Measurements from ENCODE around the gene PPFIBP2. TPM values are rescaled to one million over a fixed set of nuclear protein-coding genes. Genes with fewer than 3 reads are reported as not detected.

Gene PPFIBP2
- total RNA-seq, 1 donor from 2014 or later, result 415 TPM

DNA sequence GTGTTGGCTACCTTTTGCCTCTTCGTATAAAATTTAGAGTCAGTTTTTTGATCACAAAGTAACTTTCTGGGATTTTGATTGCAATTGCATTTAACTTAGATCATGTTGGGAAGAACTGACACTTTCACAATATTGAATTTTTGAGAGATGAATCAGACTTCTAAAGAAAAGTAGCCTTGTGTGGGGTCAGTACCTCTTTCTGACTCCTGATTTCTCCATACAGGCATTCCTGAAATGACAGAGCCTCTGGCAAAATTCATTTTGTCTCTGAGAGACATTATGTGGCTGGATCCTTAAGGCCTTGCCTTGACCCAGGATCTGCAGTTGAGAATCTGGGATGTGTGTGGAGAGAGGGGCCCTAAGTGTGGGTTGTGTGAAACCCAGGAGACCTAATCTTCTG lies 37.8 kb downstream of the PPFIBP2 start:
- no peak for DNase-seq (ENCODE audit: low spot score)

DNA sequence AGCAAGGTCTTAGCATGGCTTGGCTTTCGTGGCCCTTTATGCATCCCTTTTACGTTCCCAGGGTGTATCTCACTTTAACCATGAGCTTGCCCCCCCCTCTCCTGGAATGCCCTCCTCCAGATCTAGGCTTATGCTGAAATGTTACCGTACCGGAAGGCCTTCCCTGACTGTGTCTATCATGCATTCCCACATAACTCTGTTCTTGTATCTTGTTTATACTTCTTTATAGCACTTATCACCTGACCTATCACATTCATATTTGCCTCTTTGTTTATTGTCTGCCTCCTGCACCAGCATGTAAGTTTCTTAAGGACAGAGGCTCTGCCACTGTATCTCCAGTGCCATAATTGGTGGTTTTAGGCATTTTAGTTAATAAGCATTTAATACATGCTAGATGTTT lies 38.9 kb downstream of the PPFIBP2 start:
- no peak for DNase-seq (ENCODE audit: low spot score)

- no peak for DNase-seq (ENCODE audit: low spot score)
Measured at GRCh38 chr11:7555052-7555699, 41.4 kb downstream of the PPFIBP2 start.

DNA sequence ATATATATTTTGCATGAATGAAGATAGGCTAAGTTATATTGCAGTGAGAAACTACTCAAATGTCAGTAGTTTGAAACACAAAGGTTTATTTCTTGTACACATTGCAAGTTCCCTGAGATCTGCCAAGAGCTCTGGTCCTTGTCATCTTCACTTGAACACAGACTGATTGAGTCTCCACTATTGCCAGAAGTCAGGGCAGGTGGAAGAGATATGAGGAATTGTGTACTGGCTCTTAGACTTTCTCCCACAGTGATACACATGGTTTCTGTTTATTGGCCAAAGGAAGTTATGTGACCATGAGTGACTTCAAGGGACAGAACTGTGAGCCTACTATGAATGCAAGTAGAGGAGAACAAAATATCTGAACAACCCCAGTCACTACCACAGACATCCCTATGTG lies 44.2 kb downstream of the PPFIBP2 start:
- no peak for DNase-seq (ENCODE audit: low spot score)

- no peak for DNase-seq (ENCODE audit: low spot score)
Measured at GRCh38 chr11:7559398-7560283, 45.8 kb downstream of the PPFIBP2 start.

- DNase-seq (ENCODE audit: low spot score), result no peak
Measured at GRCh38 chr11:7561562-7561961, 47.8 kb downstream of the PPFIBP2 start.

- no peak for DNase-seq (ENCODE audit: low spot score)
Measured at GRCh38 chr11:7563281-7563680, 49.5 kb downstream of the PPFIBP2 start.

DNA sequence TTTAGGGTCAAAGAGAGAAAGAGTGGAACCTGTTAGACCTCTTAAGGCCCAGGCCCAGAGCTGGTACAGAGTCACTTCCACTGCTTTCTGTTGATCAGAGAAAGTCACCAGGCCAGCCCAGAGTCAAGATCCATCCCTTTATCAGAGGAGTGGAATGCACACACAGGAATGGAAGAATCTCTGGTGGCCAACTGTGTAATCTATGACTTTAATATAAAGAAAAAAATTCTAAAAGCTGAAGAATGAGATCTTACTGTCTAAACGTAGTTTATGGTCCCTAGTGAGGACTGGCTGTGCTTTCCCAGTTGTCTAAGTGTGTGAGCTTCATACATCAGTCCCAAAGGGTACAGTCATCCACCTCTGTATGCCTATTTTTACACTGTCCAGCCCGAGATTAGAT lies 51.0 kb downstream of the PPFIBP2 start:
- DNase-seq (ENCODE audit: low spot score), result no peak

GRCh38 chr11:7567311-7567710 lies 53.5 kb downstream of the PPFIBP2 start:
- DNase-seq (ENCODE audit: low spot score), result no peak

- no peak for DNase-seq (ENCODE audit: low spot score)
Measured at GRCh38 chr11:7569044-7569443, 55.2 kb downstream of the PPFIBP2 start.

DNA sequence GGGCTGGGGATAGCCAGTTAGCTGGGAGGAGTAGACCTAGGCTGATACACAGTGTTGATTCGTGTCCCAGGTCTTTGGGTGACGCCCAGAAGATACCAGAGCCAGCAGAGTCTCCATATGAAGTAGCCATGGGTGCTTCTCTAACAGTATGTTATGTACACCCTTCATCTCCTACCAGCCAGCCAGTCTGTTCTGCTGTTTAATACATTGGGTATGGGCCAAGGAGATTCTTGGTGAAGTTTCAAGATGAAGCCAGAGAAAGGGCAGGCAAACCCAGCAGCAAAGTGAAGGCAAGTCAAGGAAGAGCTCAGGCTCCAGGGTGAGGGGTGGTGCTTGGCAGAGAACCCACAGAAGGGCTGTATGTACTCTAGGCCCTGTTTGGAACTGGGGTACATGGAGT lies 56.4 kb downstream of the PPFIBP2 start:
- no peak for DNase-seq (ENCODE audit: low spot score)

DNA sequence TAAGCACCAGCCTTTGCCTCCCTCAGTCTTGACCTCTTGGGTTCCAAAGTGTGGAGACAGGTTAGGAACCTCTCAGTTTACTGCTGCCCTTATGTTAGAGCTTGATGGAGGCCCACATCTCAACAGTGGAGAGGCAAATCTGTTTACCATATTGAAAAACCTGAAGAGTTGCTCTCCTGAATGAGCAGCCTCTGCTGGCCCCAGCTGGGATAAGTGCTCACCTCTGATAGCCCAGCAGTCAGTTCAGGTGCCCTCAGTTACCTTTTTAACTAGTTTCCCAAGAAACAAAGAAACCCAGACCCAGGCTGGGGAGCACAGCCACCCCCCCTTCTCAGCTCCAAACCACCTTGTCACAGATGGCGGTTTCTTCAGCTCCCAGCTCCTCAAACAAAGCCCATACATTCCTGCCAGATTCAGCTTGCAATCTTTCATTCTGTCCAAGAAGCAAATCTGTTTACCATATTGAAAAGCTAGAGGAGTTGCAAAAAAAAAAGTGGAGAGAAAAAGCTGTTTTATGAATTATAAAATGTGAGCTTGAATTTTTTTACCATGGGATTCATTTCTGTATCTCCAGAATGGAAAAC lies 57.2 kb downstream of the PPFIBP2 start:
- no peak for DNase-seq (ENCODE audit: low spot score)

- DNase-seq (ENCODE audit: low spot score), result peak; percentile 75
Measured at GRCh38 chr11:7571640-7572000, 57.8 kb downstream of the PPFIBP2 start.

DNA sequence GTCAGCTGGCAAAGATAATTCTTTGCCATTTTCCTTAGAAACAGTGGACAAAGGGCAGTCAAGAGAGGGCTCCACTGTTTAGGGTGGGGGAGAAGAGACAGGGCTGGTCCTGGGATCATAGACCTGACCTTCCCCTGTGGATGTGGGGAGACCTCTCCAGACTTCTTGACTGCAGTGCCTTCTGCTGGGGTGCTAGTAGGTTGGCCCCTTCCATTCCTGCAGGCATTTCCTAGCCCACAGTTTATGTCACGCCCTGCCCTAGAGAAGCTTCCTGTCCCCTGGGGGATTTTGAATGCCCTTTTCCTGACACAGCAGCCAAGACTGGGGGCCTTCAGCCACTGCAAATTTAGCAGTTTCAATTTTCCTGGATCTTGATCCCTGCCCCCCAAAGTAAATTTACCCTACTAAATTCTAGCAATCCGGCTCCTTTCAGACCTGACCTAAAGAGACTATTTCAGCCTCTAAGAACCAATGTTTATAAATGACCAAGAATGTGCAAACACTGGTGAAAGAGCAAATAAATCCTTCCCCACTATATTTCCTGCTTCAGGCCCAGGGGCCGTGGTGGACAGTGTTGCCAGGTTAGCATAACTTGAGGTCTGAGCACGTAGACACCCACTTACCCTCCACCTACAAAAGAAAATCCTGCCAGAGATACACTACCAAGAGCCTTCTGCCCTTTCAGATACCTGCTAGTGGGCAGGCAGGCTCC lies 58.4 kb downstream of the PPFIBP2 start:
- no peak for DNase-seq (ENCODE audit: low spot score)

DNA sequence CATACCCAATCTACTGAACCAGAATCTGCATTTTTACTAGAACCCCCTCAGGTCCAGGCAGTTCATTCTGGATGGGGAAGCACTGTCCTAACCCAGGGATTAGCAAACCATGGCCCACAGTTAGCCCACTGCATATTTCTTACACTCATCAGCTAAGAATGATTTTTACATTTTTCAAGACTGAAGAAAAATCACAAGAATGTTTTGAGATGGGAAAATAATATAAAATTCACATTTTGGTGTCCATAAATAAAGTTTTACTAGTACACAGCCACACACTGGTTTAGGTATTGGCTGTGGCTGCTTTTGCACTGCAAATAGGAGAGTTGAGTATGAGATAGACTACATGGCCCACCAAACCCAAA lies 59.4 kb downstream of the PPFIBP2 start:
- DNase-seq (ENCODE audit: low spot score), result no peak

- DNase-seq (ENCODE audit: low spot score), result no peak
Measured at GRCh38 chr11:7573558-7574296, 59.9 kb downstream of the PPFIBP2 start.

DNA sequence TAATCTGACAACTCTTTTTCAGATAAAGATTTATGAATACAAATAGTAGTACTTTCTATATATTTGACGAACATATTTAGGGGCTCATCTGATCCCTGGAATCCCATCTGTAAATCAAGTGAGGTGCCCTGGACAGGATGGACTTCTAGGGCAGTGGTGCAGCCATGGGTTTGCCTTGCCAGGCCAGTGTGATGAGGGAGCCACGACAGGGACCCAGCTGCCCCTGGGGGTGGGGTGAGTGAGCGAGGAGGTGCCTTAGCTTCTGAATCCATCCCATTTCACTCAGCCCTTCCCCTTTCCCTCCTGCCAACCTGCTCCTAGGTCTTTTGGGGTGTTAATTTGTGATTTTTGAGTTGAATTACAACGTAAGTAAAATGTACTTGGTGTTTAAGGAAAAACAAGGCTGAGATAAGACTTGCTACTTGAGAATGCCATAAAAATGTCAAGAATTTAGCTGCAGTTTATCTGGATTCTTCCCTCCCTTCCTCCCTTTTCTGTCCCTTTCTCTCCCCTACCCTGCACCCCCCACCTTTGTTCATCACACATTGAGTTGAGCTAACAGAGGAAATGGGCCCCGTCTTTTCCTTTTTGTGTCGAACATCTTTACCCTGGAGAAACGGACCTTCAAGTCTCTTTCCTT lies 60.8 kb downstream of the PPFIBP2 start:
- DNase-seq (ENCODE audit: low spot score), result no peak

DNA sequence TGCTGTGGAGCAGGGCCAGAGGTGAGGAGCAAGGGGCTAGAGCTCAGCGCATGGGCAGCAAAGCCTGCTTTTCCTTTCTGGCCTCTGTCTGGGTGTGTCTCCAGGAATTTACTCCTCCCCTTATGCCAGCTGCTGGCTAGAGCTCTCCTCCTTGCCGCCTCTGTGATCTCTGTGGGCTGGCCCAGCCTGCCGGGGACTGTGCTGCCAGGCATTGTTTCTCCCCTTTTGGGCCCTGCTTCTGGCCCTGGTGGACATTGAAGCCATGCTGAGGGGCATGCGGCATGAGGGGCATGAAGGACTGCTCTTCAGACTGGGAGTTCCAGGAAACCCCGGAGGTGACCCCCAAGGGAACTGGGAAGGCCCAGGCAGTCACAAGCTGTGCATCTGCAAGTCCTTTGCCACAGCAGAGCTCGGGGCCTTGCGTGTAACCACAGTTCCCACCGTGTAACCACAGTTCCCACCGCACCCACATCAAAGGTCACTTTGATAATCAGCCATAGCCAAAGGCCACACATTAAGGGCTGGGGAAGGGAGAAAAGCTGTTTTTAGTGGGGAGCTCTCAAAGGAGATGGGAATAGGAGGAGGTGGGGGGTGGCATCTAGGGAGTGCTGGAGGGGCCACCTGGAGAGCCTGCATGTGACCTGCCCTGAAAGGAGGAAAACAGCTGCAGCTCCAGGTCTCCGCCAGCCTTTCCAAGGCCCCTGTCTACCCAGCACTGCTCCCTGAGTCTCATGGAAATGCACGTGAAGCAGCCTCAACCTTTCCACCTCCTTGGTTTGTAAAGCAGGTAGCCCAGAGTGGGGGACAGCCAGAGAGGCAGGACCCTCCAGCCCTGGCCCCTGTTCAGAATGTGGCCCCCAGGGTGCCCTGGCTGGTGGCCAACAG lies 62.3 kb downstream of the PPFIBP2 start:
- DNase-seq (ENCODE audit: low spot score), result peak; percentile 67

GRCh38 chr11:7576726-7577290 lies 63.0 kb downstream of the PPFIBP2 start:
- no peak for DNase-seq (ENCODE audit: low spot score)
